ENCODE measurements around the gene ADCY1.

Gene ADCY1

DNA sequence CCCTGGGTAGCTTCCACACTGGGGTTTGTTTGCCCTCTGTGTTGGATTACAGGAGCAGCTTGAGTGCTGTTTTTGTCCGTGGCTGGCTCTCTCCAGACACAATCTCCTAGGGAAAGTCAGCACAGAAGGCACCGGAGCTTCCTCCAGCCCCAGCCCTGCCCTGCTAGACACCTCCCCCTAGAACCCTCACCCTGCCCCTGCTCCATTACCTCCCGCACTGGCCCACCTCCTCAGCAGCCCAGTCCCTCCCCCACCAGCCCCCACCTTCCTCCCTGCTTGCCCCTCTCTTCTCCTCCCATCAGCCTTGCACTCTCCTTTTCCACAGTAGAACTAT lies 130.5 kb downstream of the ADCY1 start:
- TF ChIP-seq CTCF (IDR thresholded peaks at IDR 0.05; ENCODE audit: insufficient read depth, low read depth, low read length, missing control alignments), result no peak
- no peak for DNase-seq (ENCODE audit: low read depth)
- no peak overlapping the region for H3K4me3 ChIP-seq (ENCODE audit: low read length)

GRCh38 chr7:45708046-45708950 lies 134.1 kb downstream of the ADCY1 start:
- no peak overlapping the region for H3K4me3 ChIP-seq (ENCODE audit: low read length)
- no peak for DNase-seq (ENCODE audit: low read depth)
- no peak for TF ChIP-seq CTCF (IDR thresholded peaks at IDR 0.05; ENCODE audit: insufficient read depth, low read depth, low read length, missing control alignments)

- H3K4me3 ChIP-seq (ENCODE audit: low read length), result no peak overlapping the region
- TF ChIP-seq CTCF (IDR thresholded peaks at IDR 0.05; ENCODE audit: insufficient read depth, low read depth, low read length, missing control alignments), result no peak
- DNase-seq (ENCODE audit: low read depth), result no peak
Measured at GRCh38 chr7:45709168-45710042, 135.2 kb downstream of the ADCY1 start.

DNA sequence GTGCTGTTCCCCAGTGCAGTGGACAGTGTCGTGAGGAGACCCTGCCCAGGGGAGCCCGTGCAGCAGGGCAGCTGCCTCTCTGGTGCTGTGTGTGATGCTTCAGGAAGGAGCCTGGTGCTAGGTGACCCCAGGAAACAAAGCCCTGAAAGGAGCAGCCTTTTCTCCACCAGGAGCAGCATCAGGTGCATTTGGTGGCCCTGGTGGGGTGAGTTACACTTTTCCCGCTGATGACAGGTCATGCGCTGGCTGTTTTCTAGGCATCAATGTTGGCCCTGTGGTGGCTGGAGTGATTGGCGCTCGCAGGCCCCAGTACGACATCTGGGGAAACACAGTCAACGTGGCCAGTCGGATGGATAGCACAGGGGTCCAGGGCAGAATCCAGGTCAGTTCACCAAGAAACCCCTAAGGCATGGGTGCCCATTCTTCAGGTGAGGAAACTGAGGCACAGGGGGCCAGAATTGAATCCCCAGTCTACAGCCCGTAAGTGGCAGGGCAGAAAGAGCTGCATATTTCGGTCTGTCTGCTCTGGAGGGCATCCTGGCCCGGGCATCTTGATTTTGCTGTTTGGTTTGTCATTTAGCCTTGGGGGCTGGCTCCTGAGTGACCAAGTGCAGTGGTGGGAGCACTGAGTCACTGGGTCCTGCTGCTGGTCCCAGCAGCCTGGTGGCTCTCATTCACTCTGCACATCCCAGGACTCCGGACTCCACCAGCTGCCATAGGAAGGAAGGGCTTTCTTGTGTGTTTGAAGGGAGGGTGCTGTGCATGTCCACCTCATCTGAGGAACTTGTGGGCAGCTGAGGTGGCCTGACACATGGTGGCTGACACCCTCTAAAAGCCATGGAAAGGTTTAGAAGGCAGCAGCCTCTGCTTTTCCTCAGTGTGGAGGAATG lies 136.3 kb downstream of the ADCY1 start:
- DNase-seq (ENCODE audit: low read depth), result no peak

DNA sequence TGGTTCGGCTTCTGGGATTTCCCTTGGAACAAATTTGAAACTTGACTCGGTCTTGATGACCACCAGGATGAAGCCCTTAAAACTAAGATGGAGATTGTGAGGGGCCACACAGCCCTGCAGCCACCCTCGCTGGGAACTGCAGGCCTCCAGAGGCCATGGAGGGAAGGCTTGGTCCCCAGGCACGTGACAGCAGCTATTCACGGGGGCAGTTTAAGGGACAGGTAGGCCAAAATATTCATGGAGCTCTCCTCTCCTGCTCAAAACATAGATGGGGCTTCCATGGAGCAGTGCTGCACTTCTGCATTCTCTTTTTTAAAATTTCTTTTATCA lies 137.0 kb downstream of the ADCY1 start:
- no peak overlapping the region for H3K4me3 ChIP-seq (ENCODE audit: low read length)
- TF ChIP-seq CTCF (IDR thresholded peaks at IDR 0.05; ENCODE audit: insufficient read depth, low read depth, low read length, missing control alignments), result no peak
- no peak for DNase-seq (ENCODE audit: low read depth)

More for the DNA sequence above, 136.3 kb downstream of the ADCY1 start:
- no peak overlapping the region for H3K4me3 ChIP-seq (ENCODE audit: low read length)
- TF ChIP-seq CTCF (IDR thresholded peaks at IDR 0.05; ENCODE audit: insufficient read depth, low read depth, low read length, missing control alignments), result no peak

DNA sequence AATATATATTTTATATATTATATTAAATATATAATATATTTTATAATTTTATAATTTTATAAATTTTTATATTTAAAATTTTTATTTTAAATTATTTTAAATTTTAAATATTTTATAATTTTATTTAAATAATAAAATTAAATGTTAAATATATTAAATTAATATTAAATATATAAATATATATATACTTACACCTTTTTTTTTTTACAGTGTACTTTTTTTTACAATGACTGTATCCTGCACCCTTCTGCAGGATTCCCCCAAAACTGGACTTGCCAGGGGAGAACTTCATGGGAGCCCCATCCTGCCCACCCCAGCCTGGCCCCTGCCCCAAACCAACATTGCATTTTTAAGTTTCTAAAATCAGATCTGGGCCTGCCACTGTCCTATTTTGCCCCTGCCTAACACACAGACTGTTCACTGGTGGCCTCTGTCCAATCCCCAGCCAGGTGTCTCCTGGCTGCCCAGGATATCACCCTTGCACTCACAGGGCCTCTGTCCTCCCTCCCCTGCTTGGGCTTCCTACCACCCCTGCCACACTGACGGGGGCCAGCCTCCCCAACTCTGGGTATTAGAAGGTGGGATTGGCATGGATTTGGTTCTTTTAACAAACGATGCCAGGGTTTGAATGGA lies 138.0 kb downstream of the ADCY1 start:
- H3K4me3 ChIP-seq (ENCODE audit: low read length), result no peak overlapping the region
- no peak for DNase-seq (ENCODE audit: low read depth)
- TF ChIP-seq CTCF (IDR thresholded peaks at IDR 0.05; ENCODE audit: insufficient read depth, low read depth, low read length, missing control alignments), result no peak

Data from epithelial cell of esophagus (primary cell).